Peyer's patch (tissue), 4 donors: Measurements from ENCODE around the gene SLC25A29. TPM values are rescaled to one million over a fixed set of nuclear protein-coding genes. Genes with fewer than 3 reads are reported as not detected.
"Not testable (repeated sequence)": the region's sequence is repeated elsewhere in the genome, so short reads cannot be mapped to it uniquely, and the experiment has no call there.

ENCODE experiments used
- DNase-seq, 3 donors: peaks; one replicate each; pipeline ENCODE4 v3.0.0-alpha.2; 2017 to 2019
- H3K27ac ChIP-seq, 4 donors: fragments of 200-600 bp; sonication (generic); one replicate each; pipeline ENCODE4 v1.5.1; 2016 to 2019
- H3K27me3 ChIP-seq, 2 donors: fragments of 200-600 bp; sonication (generic); one replicate each; pipeline ENCODE4 v1.5.1; 2019
- H3K36me3 ChIP-seq, 3 donors: fragments of 200-600 bp; sonication (generic); one replicate each; pipeline ENCODE4 v1.5.1; 2016 to 2019
- H3K4me1 ChIP-seq, 4 donors: fragments of 200-600 bp; sonication (generic); one replicate each; pipeline ENCODE4 v1.5.1; 2016 to 2019
- H3K4me3 ChIP-seq, 4 donors: fragments of 200-600 bp; sonication (generic); 1 replicate in 3 of 4; 2 replicates in 1 of 4; pipeline ENCODE4 v1.5.1; 2016 to 2019; ENCODE audit warnings: mild to moderate bottlenecking in 1 of 4
- H3K9me3 ChIP-seq, 4 donors: fragments of 200-600 bp; sonication (generic); one replicate each; pipeline ENCODE4 v1.5.1; 2016 to 2019; ENCODE audit warnings: mild to moderate bottlenecking in 1 of 4
- POLR2A ChIP-seq, 2 donors: fragments of 450-650 bp; IDR thresholded peaks; one replicate each; pipeline ENCODE4 v1.5.1; 2017; ENCODE audit warnings: antibody characterized with exemption in 2 of 2, mild to moderate bottlenecking in 2 of 2, moderate library complexity in 2 of 2
- total RNA-seq, 4 donors: library from RNA; depleted of rRNA; stranded (reverse); fragments of >200 nt; gene quantifications; one replicate each; pipeline ENCODE4 v1.1.0, GENCODE V29; 2016
- TF ChIP-seq, protein P1 (sequence below), 6 experiments: fragments of 450-650 bp in 4 of 6; fragments of 200-600 bp in 2 of 6; sonication (generic) in 1 of 6; IDR thresholded peaks; one replicate each; pipeline ENCODE4 v1.5.1; 2017 to 2019; ENCODE audit warnings: antibody characterized with exemption in 6 of 6, mild to moderate bottlenecking in 3 of 6, moderate library complexity in 1 of 6

The SLC25A29 gene
- total RNA-seq, 4 donors from 2014 or later = 11.0 to 74.5 (median 32.0) TPM

DNA sequence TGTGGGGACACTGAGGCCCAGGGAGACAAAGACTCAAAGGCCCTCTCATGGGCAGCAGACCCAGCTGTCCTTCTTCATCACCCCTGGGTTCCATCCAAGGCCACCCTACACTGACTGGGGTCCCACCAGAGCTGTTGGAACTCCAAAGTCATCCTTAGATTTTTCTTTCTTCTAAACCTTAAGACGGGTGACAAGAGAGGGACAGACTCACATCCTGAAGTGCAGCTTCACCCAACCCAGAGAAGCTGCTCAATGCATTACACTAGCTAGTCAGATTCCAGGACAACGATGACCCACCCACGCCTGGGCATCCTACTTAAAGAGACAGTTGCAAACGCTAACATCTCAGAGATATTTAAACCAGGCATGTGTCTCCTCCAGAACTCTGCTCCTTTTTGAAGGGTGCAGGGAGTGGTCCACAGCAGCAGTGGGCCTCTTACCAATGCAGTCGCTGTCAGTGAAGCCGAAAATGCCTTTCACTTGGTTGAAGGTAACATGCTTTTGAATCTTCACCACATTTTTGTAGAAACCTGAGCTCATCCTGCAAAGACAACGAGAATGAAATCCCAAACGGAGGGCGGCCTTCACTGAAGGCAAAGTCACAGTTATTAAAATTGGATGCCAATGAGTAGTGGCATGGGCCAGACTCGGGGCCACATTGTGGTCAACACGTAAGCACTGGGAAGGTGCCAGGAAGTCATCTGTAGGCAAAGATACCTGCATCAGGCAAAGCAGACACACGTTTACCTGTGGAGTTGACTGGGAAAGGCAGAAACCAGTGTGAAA, 40.3 kb upstream of the SLC25A29 start:
- Histone ChIP-seq H3K4me1 (peaks cover 0 to 30% (median 2%) of the 10 kb centered on the region in 4 donors), H3K9me3 (no peaks in the 10 kb centered on the region), H3K27me3 (no peaks in the 10 kb centered on the region), H3K4me3 (no peak overlapping the region), H3K27ac (no peak overlapping the region), H3K36me3 (peaks cover 0 to 41% (median 0%) of the 10 kb centered on the region in 3 donors)
- no peak for DNase-seq
- TF ChIP-seq, protein P1, sequence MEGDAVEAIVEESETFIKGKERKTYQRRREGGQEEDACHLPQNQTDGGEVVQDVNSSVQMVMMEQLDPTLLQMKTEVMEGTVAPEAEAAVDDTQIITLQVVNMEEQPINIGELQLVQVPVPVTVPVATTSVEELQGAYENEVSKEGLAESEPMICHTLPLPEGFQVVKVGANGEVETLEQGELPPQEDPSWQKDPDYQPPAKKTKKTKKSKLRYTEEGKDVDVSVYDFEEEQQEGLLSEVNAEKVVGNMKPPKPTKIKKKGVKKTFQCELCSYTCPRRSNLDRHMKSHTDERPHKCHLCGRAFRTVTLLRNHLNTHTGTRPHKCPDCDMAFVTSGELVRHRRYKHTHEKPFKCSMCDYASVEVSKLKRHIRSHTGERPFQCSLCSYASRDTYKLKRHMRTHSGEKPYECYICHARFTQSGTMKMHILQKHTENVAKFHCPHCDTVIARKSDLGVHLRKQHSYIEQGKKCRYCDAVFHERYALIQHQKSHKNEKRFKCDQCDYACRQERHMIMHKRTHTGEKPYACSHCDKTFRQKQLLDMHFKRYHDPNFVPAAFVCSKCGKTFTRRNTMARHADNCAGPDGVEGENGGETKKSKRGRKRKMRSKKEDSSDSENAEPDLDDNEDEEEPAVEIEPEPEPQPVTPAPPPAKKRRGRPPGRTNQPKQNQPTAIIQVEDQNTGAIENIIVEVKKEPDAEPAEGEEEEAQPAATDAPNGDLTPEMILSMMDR (IDR thresholded peaks at IDR 0.05) = no peak
- TF ChIP-seq POLR2A (IDR thresholded peaks at IDR 0.05) = no peak

DNA sequence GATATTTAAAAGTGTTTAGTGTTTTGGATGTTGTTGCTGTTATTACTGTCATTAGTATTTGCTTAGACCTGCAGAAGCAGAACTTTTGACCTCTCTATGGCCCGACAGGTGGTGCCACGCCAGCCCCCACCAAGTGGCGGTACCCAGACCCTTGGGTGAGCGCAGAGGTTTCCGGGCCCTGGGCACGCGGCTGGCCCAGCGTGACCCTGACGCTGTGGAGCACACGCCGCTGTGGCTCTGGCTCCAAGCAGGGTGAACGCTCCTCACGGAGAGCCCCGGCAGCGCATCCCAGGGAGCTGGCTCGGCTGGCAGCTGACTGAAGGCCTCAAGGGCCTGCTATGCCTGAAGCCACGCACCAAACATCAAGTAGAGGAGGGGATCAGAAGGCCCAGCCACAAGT, 39.5 kb upstream of the SLC25A29 start:
- Histone ChIP-seq H3K27me3 (no peaks in the 10 kb centered on the region), H3K4me3 (no peak overlapping the region), H3K9me3 (no peaks in the 10 kb centered on the region), H3K27ac (no peak overlapping the region), H3K4me1 (peaks cover 0 to 37% (median 4%) of the 10 kb centered on the region in 4 donors), H3K36me3 (peaks cover 0 to 33% (median 0%) of the 10 kb centered on the region in 3 donors)
- no peak for DNase-seq
- TF ChIP-seq POLR2A (IDR thresholded peaks at IDR 0.05) = no peak
- TF ChIP-seq, protein P1 (IDR thresholded peaks at IDR 0.05) = no peak

DNA sequence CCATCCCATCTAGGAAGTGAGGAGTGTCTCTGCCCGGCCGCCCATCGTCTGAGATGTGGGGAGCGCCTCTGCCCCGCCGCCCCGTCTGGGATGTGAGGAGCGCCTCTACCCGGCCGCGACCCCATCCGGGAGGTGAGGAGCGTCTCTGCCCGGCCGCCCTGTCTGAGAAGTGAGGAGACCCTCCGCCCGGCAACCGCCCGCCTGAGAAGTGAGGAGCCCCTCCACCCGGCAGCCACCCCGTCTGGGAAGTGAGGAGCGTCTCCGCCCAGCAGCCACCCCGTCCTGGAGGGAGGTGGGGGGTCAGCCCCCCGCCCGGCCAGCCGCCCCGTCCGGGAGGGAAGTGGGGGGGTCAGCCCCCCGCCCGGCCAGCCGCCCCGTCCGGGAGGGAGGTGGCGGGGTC, 38.4 kb upstream of the SLC25A29 start:
- H3K27me3 ChIP-seq, H3K9me3 ChIP-seq, H3K4me3 ChIP-seq, H3K27ac ChIP-seq, DNase-seq: not testable (repeated sequence)
- Histone ChIP-seq H3K4me1 (peaks cover 0 to 35% (median 4%) of the 10 kb centered on the region in 4 donors), H3K36me3 (peaks cover 0 to 32% (median 0%) of the 10 kb centered on the region in 3 donors)

DNA sequence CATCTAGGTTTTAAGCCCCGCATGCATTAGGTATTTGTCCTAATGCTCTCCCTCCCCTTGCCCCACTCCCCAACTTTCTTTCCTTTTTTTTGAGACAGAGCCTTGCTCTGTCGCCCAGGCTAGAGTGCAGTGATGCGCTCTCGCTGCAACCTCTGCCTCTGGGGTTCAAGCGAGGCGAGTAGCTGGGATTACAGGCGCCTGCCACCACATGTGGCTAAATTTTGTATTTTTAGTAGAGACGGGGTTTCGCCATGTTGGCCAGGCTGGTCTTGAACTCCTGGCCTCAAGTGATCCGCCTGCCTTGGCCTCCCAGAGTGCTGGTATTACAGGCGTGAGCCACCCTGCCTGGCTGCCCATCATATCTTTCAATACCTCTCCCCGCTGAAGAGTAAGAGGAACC, 36.6 kb upstream of the SLC25A29 start:
- DNase-seq = peak in 1 of 3 donors; percentile 6
- H3K4me1 ChIP-seq = peaks cover 0 to 21% (median 4%) of the 10 kb centered on the region in 4 donors
- H3K9me3 ChIP-seq, H3K27me3 ChIP-seq, H3K4me3 ChIP-seq, H3K27ac ChIP-seq: not testable (repeated sequence)
- peaks cover 0 to 35% (median 0%) of the 10 kb centered on the region in 3 donors for H3K36me3 ChIP-seq

DNA sequence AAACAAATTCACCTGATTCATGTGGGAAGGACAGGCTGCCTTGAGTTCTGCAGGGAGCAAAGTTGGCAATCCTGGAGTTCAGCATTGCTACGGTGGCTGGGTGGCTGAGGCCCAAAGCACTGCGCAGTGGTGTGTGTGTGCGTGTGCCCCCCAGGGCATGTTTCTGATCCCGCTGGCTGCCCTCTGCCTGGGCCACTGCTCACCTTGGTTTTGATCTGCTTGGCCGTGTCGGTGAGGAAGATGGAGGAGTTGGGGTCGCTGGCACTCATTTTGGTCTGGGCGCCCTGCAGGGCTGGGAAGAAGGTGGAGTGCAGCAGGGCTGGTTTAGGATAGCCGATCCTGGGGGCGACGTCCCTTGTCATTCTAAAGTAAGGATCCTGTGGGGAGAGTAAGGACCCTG, 36.0 kb upstream of the SLC25A29 start:
- H3K4me1 ChIP-seq = peaks cover 0 to 16% (median 4%) of the 10 kb centered on the region in 4 donors
- H3K36me3 ChIP-seq = peaks cover 0 to 35% (median 0%) of the 10 kb centered on the region in 3 donors
- TF ChIP-seq POLR2A (IDR thresholded peaks at IDR 0.05) = no peak
- TF ChIP-seq, protein P1 (IDR thresholded peaks at IDR 0.05) = no peak
- H3K27ac ChIP-seq = peak overlapping the region in 3 of 4 donors; percentile 18 to 79 (median 45)
- no peak overlapping the region for H3K4me3 ChIP-seq
- no peaks in the 10 kb centered on the region for H3K27me3 ChIP-seq
- peak in 1 of 3 donors; percentile 14 for DNase-seq
- H3K9me3 ChIP-seq = no peaks in the 10 kb centered on the region

DNA sequence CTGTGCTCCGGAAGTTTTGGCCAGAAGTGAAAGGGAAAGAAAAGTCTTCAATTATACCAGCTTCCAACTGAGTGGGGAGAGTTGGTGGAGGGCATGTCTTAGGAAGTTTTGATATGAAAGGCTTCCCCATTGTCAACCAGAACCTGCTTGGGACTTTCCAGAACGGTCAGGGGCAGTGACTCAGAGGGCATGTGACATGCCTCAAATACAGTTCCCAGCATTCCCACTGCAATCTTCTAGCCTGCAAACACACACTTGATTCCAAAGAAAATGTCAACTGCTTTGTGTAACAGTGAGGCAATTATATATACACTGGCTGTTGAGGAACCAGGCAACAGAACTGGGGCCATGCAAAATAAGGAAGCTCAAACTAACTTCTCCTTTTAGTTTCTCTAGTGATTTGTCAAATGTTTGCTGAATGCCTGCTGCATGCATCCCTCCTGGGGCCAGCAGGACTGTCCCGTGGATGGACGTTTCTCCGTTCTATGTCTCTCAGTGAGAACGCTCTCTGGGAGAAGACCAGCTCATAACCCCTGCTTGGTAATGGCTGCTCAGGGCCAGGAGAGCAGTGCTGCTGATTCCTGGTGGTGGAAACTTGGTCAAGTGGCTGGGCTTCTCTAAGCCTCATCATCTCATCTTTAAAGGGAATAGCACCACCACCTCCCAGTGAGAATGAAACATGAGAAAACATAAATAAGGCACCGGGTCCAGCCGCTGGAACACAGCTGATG, 35.2 kb upstream of the SLC25A29 start:
- no peak overlapping the region for H3K4me3 ChIP-seq

More for the DNA sequence above, 35.2 kb upstream of the SLC25A29 start:
- peak overlapping the region; percentile 45 to 79 (median 70) for H3K27ac ChIP-seq
- no peaks in the 10 kb centered on the region for H3K27me3 ChIP-seq
- DNase-seq = peak in 2 of 3 donors; percentile 16 to 70
- peaks cover 0 to 35% (median 0%) of the 10 kb centered on the region in 3 donors for H3K36me3 ChIP-seq
- TF ChIP-seq, protein P1 (IDR thresholded peaks at IDR 0.05) = no peak
- TF ChIP-seq POLR2A (IDR thresholded peaks at IDR 0.05) = no peak
- H3K9me3 ChIP-seq = no peaks in the 10 kb centered on the region
- H3K4me1 ChIP-seq = peaks cover 0 to 16% (median 4%) of the 10 kb centered on the region in 4 donors
